Skeletal muscle cell (primary cell): ENCODE measurements around the gene CDKN2AIPNL.
"Not testable (repeated sequence)": the region's sequence is repeated elsewhere in the genome, so short reads cannot be mapped to it uniquely, and the experiment has no call there.

Experiments used
- DNase-seq: peaks from one replicate; pipeline ENCODE4 v3.0.0-alpha.2; 2010; ENCODE audit warnings: low read depth
- H3K4me3 ChIP-seq: 2 replicates; pipeline ENCODE4 v1.5.1; 2011; ENCODE audit warnings: low read depth, mild to moderate bottlenecking, control low read depth, low read length, moderate library complexity

The CDKN2AIPNL gene

GRCh38 chr5:134411228-134411545 lies 494 bp downstream of the CDKN2AIPNL start:
- no peak for DNase-seq
- peak overlapping the region; percentile 92 for H3K4me3 ChIP-seq

- no peak for DNase-seq
Measured at GRCh38 chr5:134410822-134411221, 859 bp downstream of the CDKN2AIPNL start.

GRCh38 chr5:134409321-134409720 lies 2.4 kb downstream of the CDKN2AIPNL start:
- H3K4me3 ChIP-seq = no peak overlapping the region
- DNase-seq = no peak

More at GRCh38 chr5:134410822-134411221, 859 bp downstream of the CDKN2AIPNL start:
- H3K4me3 ChIP-seq = peak overlapping the region; percentile 92

GRCh38 chr5:134406390-134406789 lies 5.3 kb downstream of the CDKN2AIPNL start:
- DNase-seq = no peak
- no peak overlapping the region for H3K4me3 ChIP-seq

GRCh38 chr5:134403951-134404350 lies 7.7 kb downstream of the CDKN2AIPNL start:
- DNase-seq = no peak

GRCh38 chr5:134398609-134399155 lies 13.0 kb downstream of the CDKN2AIPNL start:
- no peak for DNase-seq
- no peak overlapping the region for H3K4me3 ChIP-seq

More at GRCh38 chr5:134403951-134404350, 7.7 kb downstream of the CDKN2AIPNL start:
- H3K4me3 ChIP-seq = no peak overlapping the region

- no peak for DNase-seq
- no peak overlapping the region for H3K4me3 ChIP-seq
Measured at GRCh38 chr5:134397196-134397595, 14.5 kb downstream of the CDKN2AIPNL start.

- no peak overlapping the region for H3K4me3 ChIP-seq
- no peak for DNase-seq
Measured at GRCh38 chr5:134396274-134396673, 15.4 kb downstream of the CDKN2AIPNL start.

- no peak overlapping the region for H3K4me3 ChIP-seq
- DNase-seq = no peak
Measured at GRCh38 chr5:134394932-134395331, 16.7 kb downstream of the CDKN2AIPNL start.

GRCh38 chr5:134392301-134392700 lies 19.4 kb downstream of the CDKN2AIPNL start:
- no peak overlapping the region for H3K4me3 ChIP-seq
- no peak for DNase-seq

- no peak for DNase-seq
- H3K4me3 ChIP-seq = no peak overlapping the region
Measured at GRCh38 chr5:134387443-134387842, 24.2 kb downstream of the CDKN2AIPNL start.

- DNase-seq = no peak
- no peak overlapping the region for H3K4me3 ChIP-seq
Measured at GRCh38 chr5:134383980-134384697, 27.5 kb downstream of the CDKN2AIPNL start.

GRCh38 chr5:134382204-134382603 lies 29.5 kb downstream of the CDKN2AIPNL start:
- DNase-seq = not testable (repeated sequence)

GRCh38 chr5:134380346-134380745 lies 31.3 kb downstream of the CDKN2AIPNL start:
- DNase-seq = no peak
- H3K4me3 ChIP-seq = no peak overlapping the region

More at GRCh38 chr5:134382204-134382603, 29.5 kb downstream of the CDKN2AIPNL start:
- H3K4me3 ChIP-seq = not testable (repeated sequence)

GRCh38 chr5:134374232-134374631 lies 37.4 kb downstream of the CDKN2AIPNL start:
- no peak for DNase-seq
- no peak overlapping the region for H3K4me3 ChIP-seq

- not testable (repeated sequence) for DNase-seq, H3K4me3 ChIP-seq
Measured at GRCh38 chr5:134373633-134374032, 38.0 kb downstream of the CDKN2AIPNL start.

- peak overlapping the region; percentile 98 for H3K4me3 ChIP-seq
- no peak for DNase-seq
Measured at GRCh38 chr5:134371834-134372340, 39.8 kb downstream of the CDKN2AIPNL start.

GRCh38 chr5:134370871-134371833 lies 40.5 kb downstream of the CDKN2AIPNL start, which contains the start of gene UBE2B:
TSS of gene UBE2B (plus strand) at chr5:134371569. CDS start at chr5:134371596, 27 bp downstream.
- peak; percentile 100 for DNase-seq
- H3K4me3 ChIP-seq = peak within 1 kb of the TSS; percentile 98

GRCh38 chr5:134370311-134370870 lies 41.3 kb downstream of the CDKN2AIPNL start:
- DNase-seq = no peak

More at GRCh38 chr5:134370311-134370870, 41.3 kb downstream of the CDKN2AIPNL start:
- H3K4me3 ChIP-seq = peak overlapping the region; percentile 98
